GM04503 (cell line): Measurements from ENCODE around the gene ZNF341.
"Not testable (repeated sequence)": the region's sequence is repeated elsewhere in the genome, so short reads cannot be mapped to it uniquely, and the experiment has no call there.

Source experiments
- DNase-seq: peaks from one replicate; pipeline ENCODE4 v3.0.0-alpha.2; 2012; ENCODE audit warnings: low read depth

ZNF341 gene

GRCh38 chr20:33730946-33731692 is 677 bp upstream of the ZNF341 start:
- DNase-seq, result no peak

DNA sequence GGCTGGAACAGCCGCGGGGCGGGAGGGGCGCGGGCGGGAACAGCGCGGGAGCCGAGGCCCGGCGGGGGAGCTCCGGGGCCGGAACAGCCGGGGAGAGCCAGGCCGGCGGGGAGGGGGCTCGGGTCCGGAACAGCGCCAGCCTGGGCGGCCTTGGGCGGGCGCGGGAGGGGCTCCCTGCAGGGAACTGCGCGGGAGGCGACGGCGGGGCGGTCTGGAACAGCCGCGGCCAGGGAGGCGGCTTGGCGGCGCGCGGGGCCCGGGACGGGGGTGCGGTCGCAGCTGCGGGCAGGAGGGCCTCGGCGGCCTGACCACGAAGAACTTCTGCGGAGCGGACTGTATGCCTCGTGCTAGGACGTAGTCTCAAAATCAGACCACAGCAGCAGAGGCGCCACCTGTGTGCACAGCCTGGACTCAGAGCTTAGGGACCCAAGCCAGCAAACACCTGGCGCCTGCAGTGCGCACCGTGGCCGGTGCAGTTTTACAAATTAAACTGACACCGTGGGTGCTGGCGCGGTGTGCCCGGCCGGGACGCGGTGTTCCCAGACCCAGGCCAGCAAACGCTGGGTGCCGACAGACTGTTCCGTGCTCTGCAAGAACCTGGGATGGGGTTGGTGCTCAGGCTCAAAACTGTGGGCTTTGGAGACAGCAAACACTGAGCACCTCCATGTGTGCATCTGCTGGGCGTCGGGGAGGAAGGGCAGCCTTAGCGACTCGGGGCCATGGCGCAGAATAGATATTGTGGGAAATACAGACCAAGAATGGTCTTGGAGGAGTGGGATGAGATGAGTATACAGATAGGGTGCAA is 572 bp downstream of the ZNF341 start:
- DNase-seq, result no peak

GRCh38 chr20:33733654-33734576 is 2.1 kb downstream of the ZNF341 start:
- DNase-seq, result peak; percentile 90

- no peak for DNase-seq
Observed at GRCh38 chr20:33736962-33737361, 5.2 kb downstream of the ZNF341 start.

DNA sequence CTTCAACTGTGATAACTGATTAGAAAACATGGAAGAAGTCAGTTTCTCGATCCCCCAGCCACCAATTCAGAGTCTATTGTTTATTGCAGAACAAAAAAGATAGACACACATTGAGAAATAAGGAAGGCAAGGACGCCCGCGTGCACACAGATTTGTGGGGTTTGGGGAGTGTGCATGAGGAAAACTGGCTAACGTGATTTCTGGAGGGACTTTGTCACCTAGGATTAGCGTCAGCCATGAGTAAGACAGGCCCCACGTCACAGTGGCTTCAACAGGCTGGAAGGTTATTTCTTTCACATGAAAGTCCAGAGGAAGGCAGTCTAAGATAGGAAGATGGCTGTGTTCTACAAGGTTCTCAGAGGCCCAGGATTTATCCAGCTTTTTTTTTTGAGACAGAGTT is 7.7 kb downstream of the ZNF341 start:
- no peak for DNase-seq

DNA sequence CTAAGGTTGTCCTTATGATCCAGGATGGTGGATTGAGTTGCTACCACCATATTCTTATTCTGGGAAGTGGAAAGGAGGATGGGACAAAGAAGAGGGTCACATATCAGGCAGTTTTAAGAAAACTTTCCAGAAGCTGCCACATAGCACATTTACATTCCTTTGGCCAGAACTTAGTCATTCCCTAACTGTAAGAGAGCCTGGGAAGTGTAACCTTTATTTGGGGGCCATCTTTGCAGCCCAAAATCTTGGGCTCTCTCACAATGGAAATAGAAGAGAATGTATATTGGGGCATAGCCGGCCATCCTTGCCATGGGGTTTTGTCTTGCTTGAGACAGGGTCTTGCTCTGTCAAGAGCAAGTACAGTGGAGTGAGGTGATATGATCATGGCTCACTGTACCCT is 8.4 kb downstream of the ZNF341 start:
- no peak for DNase-seq

DNA sequence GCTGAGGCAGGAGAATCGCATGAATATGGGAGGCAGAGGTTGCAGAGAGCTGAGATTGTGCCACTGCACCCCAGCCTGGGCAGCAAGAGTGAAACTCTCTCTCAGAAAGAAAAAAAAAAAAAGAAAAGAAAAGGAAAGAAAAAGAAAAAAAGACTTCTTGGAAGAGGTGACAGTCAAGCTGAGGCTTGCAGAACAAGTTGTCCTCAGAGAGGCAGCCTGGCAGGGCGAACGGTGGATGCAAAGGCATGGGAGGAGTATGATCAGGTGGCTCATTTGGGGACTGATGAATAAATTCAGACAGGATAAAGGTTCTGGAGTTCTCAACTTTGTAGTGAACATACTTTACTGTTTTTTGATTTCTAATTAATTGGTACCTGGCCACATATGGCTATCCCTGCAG is 12.4 kb downstream of the ZNF341 start:
- DNase-seq, result no peak

GRCh38 chr20:33744773-33745385 is 13.1 kb downstream of the ZNF341 start:
- no peak for DNase-seq

GRCh38 chr20:33746325-33746998 is 14.7 kb downstream of the ZNF341 start:
- DNase-seq, result no peak

- no peak for DNase-seq
Observed at GRCh38 chr20:33751775-33752174, 20.0 kb downstream of the ZNF341 start.

DNA sequence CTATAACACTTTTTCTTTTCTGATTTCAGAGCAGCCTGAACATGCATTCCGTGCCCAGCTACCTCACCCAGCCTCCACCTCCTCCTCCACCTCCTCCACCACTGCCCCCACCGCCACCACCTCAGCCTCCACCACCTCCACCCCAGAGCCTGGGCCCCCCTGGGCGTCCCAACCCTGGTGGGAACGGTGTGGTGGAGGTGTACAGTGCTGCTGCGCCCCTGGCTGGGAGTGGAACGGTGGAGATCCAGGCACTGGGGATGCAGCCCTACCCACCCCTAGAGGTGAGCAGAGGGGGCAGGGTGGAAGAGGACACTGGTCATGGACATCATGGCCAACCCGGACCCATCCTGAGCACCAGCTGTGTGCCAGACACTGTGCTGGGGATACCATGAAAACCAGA is 21.3 kb downstream of the ZNF341 start:
- no peak for DNase-seq

- no peak for DNase-seq
Observed at GRCh38 chr20:33753763-33754162, 22.0 kb downstream of the ZNF341 start.

DNA sequence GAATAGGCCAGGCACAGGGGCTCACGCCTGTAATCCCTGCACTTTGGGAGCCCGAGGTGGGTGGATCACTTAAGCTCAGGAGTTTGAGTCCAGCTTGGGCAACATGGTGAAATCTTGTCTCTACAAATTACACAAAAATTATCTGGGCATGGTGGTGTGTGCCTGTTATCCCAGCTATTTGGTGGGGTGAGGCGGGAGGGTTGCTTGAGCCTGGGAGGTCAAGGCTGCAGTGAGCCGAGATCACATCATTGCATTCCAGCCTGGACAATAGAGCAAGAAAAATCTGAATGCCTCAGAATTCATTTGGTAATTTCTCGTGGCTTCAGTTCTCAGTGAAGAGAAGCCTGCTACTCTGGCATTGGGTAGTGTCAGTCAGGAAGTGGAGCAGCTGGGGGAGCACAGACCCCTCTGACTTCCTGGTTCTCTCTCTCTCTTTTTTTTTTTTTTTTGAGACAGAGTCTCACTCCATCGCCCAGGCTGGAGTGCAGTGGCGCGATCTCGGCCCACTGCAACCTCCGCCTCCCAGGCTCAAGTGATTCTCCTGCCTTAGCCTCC is 24.2 kb downstream of the ZNF341 start:
- DNase-seq, result not testable (repeated sequence)

DNA sequence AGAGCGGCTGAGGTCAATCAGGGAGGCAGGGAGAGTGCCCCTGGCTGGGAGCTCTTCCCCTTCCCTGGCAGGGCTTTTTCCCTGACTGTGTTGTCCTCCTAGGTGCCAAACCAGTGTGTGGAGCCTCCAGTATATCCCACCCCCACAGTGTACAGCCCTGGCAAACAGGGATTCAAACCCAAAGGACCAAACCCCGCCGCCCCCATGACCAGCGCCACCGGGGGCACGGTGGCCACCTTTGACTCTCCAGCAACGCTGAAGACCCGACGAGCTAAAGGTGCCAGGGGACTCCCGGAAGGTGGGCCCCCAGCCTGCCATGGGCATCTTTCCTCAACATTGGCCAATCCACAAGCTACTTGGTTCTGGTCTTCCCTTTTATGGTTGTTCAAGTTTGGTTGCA is 25.2 kb downstream of the ZNF341 start:
- DNase-seq, result no peak

- DNase-seq, result no peak
Observed at GRCh38 chr20:33757458-33757857, 25.7 kb downstream of the ZNF341 start.

DNA sequence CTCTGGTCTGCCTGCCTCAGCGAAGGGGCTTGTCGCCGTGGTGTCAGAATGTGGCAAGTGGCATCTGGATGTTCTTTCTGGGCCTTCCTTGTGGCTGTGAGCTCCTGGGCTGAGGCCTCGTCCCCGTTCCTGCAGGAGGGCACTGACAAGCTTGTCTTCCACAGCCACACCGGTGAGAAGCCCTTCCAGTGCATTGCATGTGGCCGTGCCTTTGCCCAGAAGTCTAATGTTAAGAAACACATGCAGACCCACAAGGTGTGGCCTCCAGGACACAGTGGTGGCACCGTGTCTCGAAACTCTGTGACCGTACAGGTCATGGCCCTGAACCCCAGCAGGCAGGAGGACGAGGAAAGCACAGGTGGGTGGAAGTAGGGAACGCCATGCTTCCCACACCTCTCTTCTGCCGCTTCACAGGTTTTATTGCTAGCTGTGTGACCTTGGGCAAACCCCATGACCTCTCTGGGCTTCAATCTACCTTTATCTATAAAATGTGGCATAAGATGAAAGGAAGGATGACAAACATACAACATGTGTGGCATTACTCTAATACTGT is 30.0 kb downstream of the ZNF341 start:
- DNase-seq, result no peak

- DNase-seq, result no peak
Observed at GRCh38 chr20:33765099-33765498, 33.3 kb downstream of the ZNF341 start.

- DNase-seq, result no peak
Observed at GRCh38 chr20:33765592-33765991, 33.8 kb downstream of the ZNF341 start.

- DNase-seq, result no peak
Observed at GRCh38 chr20:33766686-33767085, 34.9 kb downstream of the ZNF341 start.

GRCh38 chr20:33767777-33768138 is 36.0 kb downstream of the ZNF341 start:
- DNase-seq, result no peak

DNA sequence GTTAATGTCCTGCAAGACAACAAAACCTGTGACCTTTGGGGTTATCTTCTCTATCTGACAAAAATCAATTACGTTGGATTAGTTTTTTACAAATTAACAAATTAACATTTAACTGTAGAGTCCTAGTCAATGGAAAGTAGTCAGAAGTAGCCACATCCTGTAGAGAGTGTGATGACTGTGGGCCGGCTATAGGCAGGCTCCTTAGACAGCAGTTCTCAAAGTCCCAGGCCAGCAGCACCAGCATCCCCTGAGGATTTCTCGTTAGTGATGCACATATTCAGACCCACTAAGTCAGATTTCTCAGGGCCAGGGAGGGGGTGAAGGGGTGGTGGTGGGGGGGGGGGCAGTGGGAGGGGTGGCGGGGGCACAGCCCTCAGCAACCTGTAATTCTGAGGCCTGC is 37.2 kb downstream of the ZNF341 start:
- DNase-seq, result no peak
